H9 (cell line): ENCODE data around the gene LRP5. TPM values are rescaled to one million over a fixed set of nuclear protein-coding genes. Genes with fewer than 3 reads are reported as not detected.

Experiments
- DNase-seq: peaks from one replicate; pipeline ENCODE4 v3.0.0-alpha.2; 2017
- H2AFZ ChIP-seq: one replicate; pipeline ENCODE4 v1.6.1; 2013; ENCODE audit warnings: mild to moderate bottlenecking, low read length, control low read depth, moderate library complexity
- H2AK5ac ChIP-seq: 2 replicates; pipeline ENCODE4 v1.6.1; 2013; ENCODE audit warnings: low read length, control low read depth, mixed read lengths; ENCODE audit not compliant: insufficient read length
- H2BK120ac ChIP-seq: one replicate; pipeline ENCODE4 v1.6.1; 2013; ENCODE audit warnings: low read depth, mild to moderate bottlenecking, low read length, control low read depth, inconsistent platforms; ENCODE audit not compliant: poor library complexity, severe bottlenecking
- H2BK12ac ChIP-seq: 2 replicates; pipeline ENCODE4 v1.6.1; 2013; ENCODE audit warnings: low read length, control low read depth, mixed read lengths, low read depth; ENCODE audit not compliant: insufficient read length
- H2BK15ac ChIP-seq: 2 replicates; pipeline ENCODE4 v1.6.1; 2013; ENCODE audit warnings: low read depth, low read length, control low read depth
- H2BK20ac ChIP-seq: one replicate; pipeline ENCODE4 v1.6.1; 2013; ENCODE audit warnings: low read depth, mild to moderate bottlenecking, low read length, control low read depth, inconsistent platforms; ENCODE audit not compliant: poor library complexity, severe bottlenecking
- H2BK5ac ChIP-seq: 2 replicates; pipeline ENCODE4 v1.6.1; 2013; ENCODE audit warnings: low read length, control low read depth, mixed read lengths; ENCODE audit not compliant: insufficient read length
- H3K14ac ChIP-seq: 2 replicates; pipeline ENCODE4 v1.6.1; 2013; ENCODE audit warnings: low read length, control low read depth; ENCODE audit not compliant: insufficient read depth
- H3K18ac ChIP-seq: 2 replicates; pipeline ENCODE4 v1.6.1; 2013; ENCODE audit warnings: low read depth, mild to moderate bottlenecking, mixed read lengths, low read length, control low read depth; ENCODE audit not compliant: insufficient read length
- H3K23ac ChIP-seq: 2 replicates; pipeline ENCODE4 v1.6.1; 2013; ENCODE audit warnings: low read length, control low read depth, mixed read lengths, low read depth; ENCODE audit not compliant: insufficient read length
- H3K23me2 ChIP-seq: 2 replicates; pipeline ENCODE4 v1.6.1; 2013; ENCODE audit warnings: low read depth, mild to moderate bottlenecking, mixed read lengths, low read length, control low read depth; ENCODE audit not compliant: insufficient read length, poor library complexity, severe bottlenecking
- H3K27ac ChIP-seq: 2 replicates; pipeline ENCODE4 v1.5.1; 2013; ENCODE audit warnings: low read length, control low read depth, mixed read lengths, low read depth; ENCODE audit not compliant: insufficient read length
- H3K27me3 ChIP-seq: 2 replicates; pipeline ENCODE4 v1.6.1; 2013; ENCODE audit warnings: low read length, control low read depth, inconsistent platforms; ENCODE audit not compliant: insufficient read depth
- H3K4ac ChIP-seq: 2 replicates; pipeline ENCODE4 v1.6.1; 2013; ENCODE audit warnings: low read depth, mild to moderate bottlenecking, control low read depth, inconsistent platforms, low read length, moderate library complexity
- H3K4me1 ChIP-seq: 2 replicates; pipeline ENCODE4 v1.6.1; 2013; ENCODE audit warnings: low read length, control low read depth, inconsistent platforms; ENCODE audit not compliant: insufficient read depth
- H3K4me2 ChIP-seq: 2 replicates; pipeline ENCODE4 v1.6.1; 2013; ENCODE audit warnings: low read length, control low read depth, mixed read lengths; ENCODE audit not compliant: insufficient read length, insufficient read depth
- H3K56ac ChIP-seq: 2 replicates; pipeline ENCODE4 v1.6.1; 2013; ENCODE audit warnings: low read depth, mild to moderate bottlenecking, mixed read lengths, low read length, control low read depth; ENCODE audit not compliant: insufficient read length
- H3K79me1 ChIP-seq: 2 replicates; pipeline ENCODE4 v1.6.1; 2013; ENCODE audit warnings: low read depth, mild to moderate bottlenecking, moderate library complexity, low read length, control low read depth, inconsistent platforms; ENCODE audit not compliant: insufficient read depth, poor library complexity, severe bottlenecking
- H3K79me2 ChIP-seq: 2 replicates; pipeline ENCODE4 v1.6.1; 2013; ENCODE audit warnings: low read length, control low read depth, inconsistent platforms; ENCODE audit not compliant: insufficient read depth
- H3K9ac ChIP-seq: 2 replicates; pipeline ENCODE4 v1.6.1; 2013; ENCODE audit warnings: low read length, control low read depth, mixed read lengths; ENCODE audit not compliant: insufficient read length; ENCODE audit errors: extremely low read depth
- H3K9me3 ChIP-seq: one replicate; pipeline ENCODE4 v1.6.1; 2013; ENCODE audit warnings: low read depth, low read length, inconsistent platforms; ENCODE audit not compliant: control insufficient read depth
- H3T11ph ChIP-seq: one replicate; pipeline ENCODE4 v1.6.1; 2013; ENCODE audit warnings: mild to moderate bottlenecking, low read length, control low read depth, inconsistent platforms
- H4K20me1 ChIP-seq: one replicate; pipeline ENCODE4 v1.6.1; 2013; ENCODE audit not compliant: control insufficient read depth, insufficient read length, insufficient read depth
- H4K5ac ChIP-seq: 2 replicates; pipeline ENCODE4 v1.6.1; 2013; ENCODE audit warnings: low read depth, mild to moderate bottlenecking, mixed read lengths, low read length, control low read depth; ENCODE audit not compliant: insufficient read length
- H4K8ac ChIP-seq: replicated peaks from 2 replicates; pipeline ENCODE4 v1.6.1; 2013; ENCODE audit warnings: low read length, control low read depth, mixed read lengths, low read depth; ENCODE audit not compliant: insufficient read length
- H4K91ac ChIP-seq: 2 replicates; pipeline ENCODE4 v1.6.1; 2013; ENCODE audit warnings: low read depth, mild to moderate bottlenecking, moderate library complexity, mixed read lengths, low read length, control low read depth; ENCODE audit not compliant: insufficient read length
- H3K27ac Mint-ChIP-seq, 3 experiments: 2 replicates in 2 of 3; 3 replicates in 1 of 3; pipeline ENCODE4 v1.8.0; 2020 to 2021; ENCODE audit warnings: mixed read lengths in 3 of 3, mild to moderate bottlenecking in 1 of 3, moderate library complexity in 1 of 3
- H3K27me3 Mint-ChIP-seq: 2 replicates; pipeline ENCODE4 v1.8.0; 2021; ENCODE audit warnings: low read depth, mild to moderate bottlenecking, moderate library complexity, mixed read lengths
- H3K36me3 Mint-ChIP-seq, 3 experiments: 2 replicates in 2 of 3; 3 replicates in 1 of 3; pipeline ENCODE4 v1.8.0; 2020 to 2021; ENCODE audit warnings: low read depth in 3 of 3, mixed read lengths in 3 of 3; ENCODE audit not compliant: insufficient read depth in 1 of 3
- H3K4me1 Mint-ChIP-seq, 2 experiments: 2 replicates each; pipeline ENCODE4 v1.8.0; 2020; ENCODE audit warnings: mixed read lengths in 2 of 2
- H3K4me3 Mint-ChIP-seq, 2 experiments: 2 replicates in 1 of 2; 3 replicates in 1 of 2; pipeline ENCODE4 v1.8.0; 2020 to 2021; ENCODE audit warnings: mild to moderate bottlenecking in 2 of 2, mixed read lengths in 2 of 2, moderate library complexity in 1 of 2
- H3K9me3 Mint-ChIP-seq, 2 experiments: 2 replicates in 1 of 2; 3 replicates in 1 of 2; pipeline ENCODE4 v1.8.0; 2020; ENCODE audit warnings: mild to moderate bottlenecking in 2 of 2, mixed read lengths in 2 of 2, moderate library complexity in 1 of 2
- WGBS: extraction: QIAGEN DNeasy Blood & Tissue Kit; methylation state at CpG from one replicate; pipeline ENCODE4 v1.1.7; 2013; ENCODE audit warnings: missing lambda C conversion rate, low lambda C conversion rate, mixed read lengths; ENCODE audit not compliant: insufficient read length; ENCODE audit errors: extremely low coverage; 5-methylcytosine and 5-hydroxymethylcytosine counted together
- total RNA-seq: library from RNA; stranded (reverse); gene quantifications from 2 replicates; pipeline ENCODE4 v1.2.1, GENCODE V29; 2021
- TF ChIP-seq, protein P1 (sequence below): fragments of 200-600 bp; sonication (generic); conservative IDR thresholded peaks from 3 replicates; pipeline ENCODE4 v1.8.0; 2021; ENCODE audit warnings: antibody characterized with exemption, mild to moderate bottlenecking

Gene LRP5
- total RNA-seq, 1 experiment from 2014 or later: 38.4 TPM

DNA sequence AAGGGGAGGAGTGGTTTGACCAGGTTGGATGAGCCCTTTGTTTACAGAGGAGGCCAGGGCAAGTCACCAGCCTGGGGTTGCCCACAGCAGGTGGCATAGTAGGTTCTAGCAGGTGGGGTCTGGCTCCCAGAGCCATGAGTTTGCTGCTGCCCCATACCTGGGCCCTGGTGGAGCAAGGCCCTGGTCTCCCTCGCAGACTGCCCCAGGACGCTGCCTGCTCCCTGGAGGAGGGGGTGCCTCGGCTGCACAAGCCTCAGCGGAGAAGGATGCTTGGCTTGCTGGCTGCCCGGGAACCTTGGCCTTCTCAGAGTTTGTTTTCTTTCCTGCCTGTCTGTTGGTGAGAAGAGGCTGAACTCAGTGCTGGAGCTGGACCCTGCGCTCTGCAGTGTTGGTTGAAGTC is 54.9 kb downstream of the LRP5 start:
- Histone ChIP-seq H3K23me2 (no peaks in the 10 kb centered on the region), H3K18ac (no peak overlapping the region), H3K4me2 (no peak overlapping the region), H2BK120ac (no peak overlapping the region), H2BK20ac (no peak overlapping the region), H2AK5ac (no peak overlapping the region), H2AFZ (no peak overlapping the region), H3K56ac (no peak overlapping the region), H2BK15ac (no peak overlapping the region), H4K20me1 (peaks cover 4% of the 10 kb centered on the region), H2BK5ac (no peak overlapping the region), H4K91ac (no peak overlapping the region), H4K8ac (no peak overlapping the region), H3K4ac (no peak overlapping the region), H3K9ac (no peak overlapping the region), H3K79me2 (no peaks in the 10 kb centered on the region), H3K14ac (no peak overlapping the region), H4K5ac (no peak overlapping the region), H3T11ph (no peak overlapping the region), H3K27ac (no peak overlapping the region), H3K9me3 (no peaks in the 10 kb centered on the region), H3K27me3 (no peaks in the 10 kb centered on the region), H2BK12ac (no peak overlapping the region), H3K23ac (no peak overlapping the region), H3K4me1 (no peaks in the 10 kb centered on the region), H3K79me1 (no peaks in the 10 kb centered on the region)
- Mint-ChIP-seq H3K4me1 (no peaks in the 10 kb centered on the region), H3K9me3 (0 out of 5 replicates have a peak, but pooled peaks cover 0 to 6% of the 10 kb centered on the region in 2 experiments), H3K27ac (peak overlapping the region in 2 of 3 experiments; percentile 57 to 67; a peak in 1 of 7 replicates), H3K27me3 (no peaks in the 10 kb centered on the region; the same call in 1 of the 2 replicates), H3K4me3 (no peak overlapping the region), H3K36me3 (peaks cover 23 to 54% (median 40%) of the 10 kb centered on the region in 3 experiments; a peak in 6 of 7 replicates)
- TF ChIP-seq, protein P1, sequence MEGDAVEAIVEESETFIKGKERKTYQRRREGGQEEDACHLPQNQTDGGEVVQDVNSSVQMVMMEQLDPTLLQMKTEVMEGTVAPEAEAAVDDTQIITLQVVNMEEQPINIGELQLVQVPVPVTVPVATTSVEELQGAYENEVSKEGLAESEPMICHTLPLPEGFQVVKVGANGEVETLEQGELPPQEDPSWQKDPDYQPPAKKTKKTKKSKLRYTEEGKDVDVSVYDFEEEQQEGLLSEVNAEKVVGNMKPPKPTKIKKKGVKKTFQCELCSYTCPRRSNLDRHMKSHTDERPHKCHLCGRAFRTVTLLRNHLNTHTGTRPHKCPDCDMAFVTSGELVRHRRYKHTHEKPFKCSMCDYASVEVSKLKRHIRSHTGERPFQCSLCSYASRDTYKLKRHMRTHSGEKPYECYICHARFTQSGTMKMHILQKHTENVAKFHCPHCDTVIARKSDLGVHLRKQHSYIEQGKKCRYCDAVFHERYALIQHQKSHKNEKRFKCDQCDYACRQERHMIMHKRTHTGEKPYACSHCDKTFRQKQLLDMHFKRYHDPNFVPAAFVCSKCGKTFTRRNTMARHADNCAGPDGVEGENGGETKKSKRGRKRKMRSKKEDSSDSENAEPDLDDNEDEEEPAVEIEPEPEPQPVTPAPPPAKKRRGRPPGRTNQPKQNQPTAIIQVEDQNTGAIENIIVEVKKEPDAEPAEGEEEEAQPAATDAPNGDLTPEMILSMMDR: no peak
- whole genome bisulfite sequencing: no CpG with 5 or more reads among the region's 6 CpGs
- DNase-seq: no peak
